ENCODE data around the gene MAP1LC3B2. TPM values are rescaled to one million over a fixed set of nuclear protein-coding genes. Genes with fewer than 3 reads are reported as not detected.
A peak's percentile ranks its signal among the peaks of the same experiment; 100 is the strongest.

MAP1LC3B2 gene
- total and polyA plus RNA-seq, 2 of the 8 experiments (the other 6 are each of a cell fraction or from before 2014, with no cell fraction given) = 0.39 to 1.5 TPM

GRCh38 chr12:116532986-116533342 lies 26.2 kb upstream of the MAP1LC3B2 start:
- POLR2A ChIA-PET (ENCODE audit: partially characterized antibody) = interaction anchor here (1.2 to 3.4 kb wide), 3 partner anchors 8 to 106 kb away, joined by 3 to 17 read pairs (median 16); no protein-coding TSS in a partner anchor
- H4K8ac ChIP-seq (ENCODE audit: extremely low read depth, insufficient read depth, low read length) = no peak overlapping the region
- no peaks in the 10 kb centered on the region for H3K79me1 ChIP-seq (ENCODE audit: low read depth, low read length)
- no peaks in the 10 kb centered on the region for H3K79me2 ChIP-seq (ENCODE audit: control insufficient read depth in 1 of 2, insufficient read depth in 2 of 2, low read length in 2 of 2)
- peak overlapping the region; percentile 61 to 98 for H3K4me2 ChIP-seq (ENCODE audit: insufficient read depth in 1 of 2, low read depth in 2 of 2, low read length in 2 of 2)
- H4K20me1 ChIP-seq (replicated peaks in 1 of 2; ENCODE audit: control insufficient read depth in 1 of 2, insufficient read depth in 2 of 2, low read length in 2 of 2) = no peaks in the 10 kb centered on the region
- H3K27ac ChIP-seq (ENCODE audit: low read depth, low read length) = no peak overlapping the region
- H3K4me1 ChIP-seq (replicated peaks in 1 of 4; ENCODE audit: control insufficient read depth in 3 of 4, insufficient read depth in 4 of 4, low read length in 3 of 4) = peaks cover 0 to 15% (median 10%) of the 10 kb centered on the region in 4 experiments; a peak in 6 of 7 replicates
- peak overlapping the region; percentile 95 for H2AFZ ChIP-seq (ENCODE audit: low read length)
- no peaks in the 10 kb centered on the region for H3K9me3 ChIP-seq (ENCODE audit: insufficient read depth in 2 of 2, low read depth in 1 of 2, low read length in 1 of 2)
- H2AK5ac ChIP-seq (ENCODE audit: low read depth, low read length) = no peak overlapping the region
- no peak overlapping the region for H2BK20ac ChIP-seq (ENCODE audit: low read length)
- H3K9ac ChIP-seq (replicated peaks in 1 of 4; ENCODE audit: extremely low read depth in 1 of 4, low read depth in 3 of 4, low read length in 3 of 4) = no peak overlapping the region
- TF ChIP-seq, protein P1, sequence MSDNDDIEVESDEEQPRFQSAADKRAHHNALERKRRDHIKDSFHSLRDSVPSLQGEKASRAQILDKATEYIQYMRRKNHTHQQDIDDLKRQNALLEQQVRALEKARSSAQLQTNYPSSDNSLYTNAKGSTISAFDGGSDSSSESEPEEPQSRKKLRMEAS (IDR thresholded peaks at IDR 0.05) = no peak
- TF ChIP-seq RNF2 (IDR thresholded peaks at IDR 0.05; ENCODE audit: borderline replicate concordance, low read depth, low read length, missing control alignments, poor library complexity, severe bottlenecking) = no peak
- TF ChIP-seq PHF8 (conservative IDR thresholded peaks at IDR 0.05; ENCODE audit: low read depth, low read length) = no peak
- TF ChIP-seq EZH2 (IDR thresholded peaks at IDR 0.05; ENCODE audit: low read depth, low read length, severe bottlenecking) = no peak
- no peak for TF ChIP-seq SP1 (IDR thresholded peaks at IDR 0.05; ENCODE audit: low read depth, low read length)
- TF ChIP-seq NANOG (IDR thresholded peaks at IDR 0.05; ENCODE audit: insufficient read depth, low read depth, low read length, poor library complexity, severe bottlenecking) = no peak
- no peak for TF ChIP-seq SAP30 (IDR thresholded peaks at IDR 0.05; ENCODE audit: insufficient read depth, insufficient replicate concordance, low read length)
- TF ChIP-seq FOSL1 (IDR thresholded peaks at IDR 0.05; ENCODE audit: insufficient read depth, low read depth, low read length) = no peak
- no peak for TF ChIP-seq SIX5 (IDR thresholded peaks at IDR 0.05; ENCODE audit: low read depth, low read length)
- no peak for TF ChIP-seq POLR2A (IDR thresholded peaks at IDR 0.05; ENCODE audit: control extremely low read depth in 1 of 2, low read depth in 2 of 2, low read length in 2 of 2)
- TF ChIP-seq SRF (IDR thresholded peaks at IDR 0.05; ENCODE audit: low read depth, low read length) = no peak
- TF ChIP-seq SP2 (IDR thresholded peaks at IDR 0.05; ENCODE audit: low read length) = no peak
- TF ChIP-seq NRF1 (IDR thresholded peaks at IDR 0.05; ENCODE audit: low read depth, low read length) = no peak
- peak overlapping the region; percentile 14; the same call in 1 of the 2 replicates for H3K18ac ChIP-seq (ENCODE audit: extremely low read depth, low read length)
- H3K4me3 ChIP-seq (ENCODE audit: extremely low read depth in 1 of 4, insufficient read depth in 2 of 4, low read depth in 3 of 4, low read length in 4 of 4) = peak overlapping the region in 3 of 4 experiments; percentile 17 to 84 (median 81); a peak in 5 of 8 replicates
- CTCF ChIA-PET (ENCODE audit: partially characterized antibody) = interaction anchor here (1.0 to 1.5 kb wide), 3 partner anchors 8 to 67 kb away, joined by 4 to 7 read pairs (median 4); no protein-coding TSS in a partner anchor
- H3K23ac ChIP-seq (ENCODE audit: insufficient read length) = no peak overlapping the region
- peak overlapping the region; percentile 10; the same call in 1 of the 2 replicates for H2BK15ac ChIP-seq (ENCODE audit: low read length)
- peaks cover 12% of the 10 kb centered on the region for H3K23me2 ChIP-seq (ENCODE audit: low read depth, low read length)
- H4K5ac ChIP-seq (ENCODE audit: insufficient read length, low read depth, low read length) = no peak overlapping the region
- no peak overlapping the region for H2BK5ac ChIP-seq (ENCODE audit: low read depth, low read length)
- peak overlapping the region; percentile 10 for H3K4ac ChIP-seq (replicated peaks; ENCODE audit: insufficient read length, low read depth, low read length)
- H2BK12ac ChIP-seq (ENCODE audit: low read depth, low read length) = peak overlapping the region; percentile 5; the same call in 1 of the 2 replicates
- DNase-seq (ENCODE audit: low read depth in 1 of 2, low spot score in 2 of 2) (no peak), FAIRE-seq (no peak)
- H3K14ac ChIP-seq (ENCODE audit: insufficient read length) = no peak overlapping the region
- H4K91ac ChIP-seq (replicated peaks; ENCODE audit: insufficient read length, low read length) = no peak overlapping the region
- H2BK120ac ChIP-seq (replicated peaks; ENCODE audit: low read depth, low read length) = no peak overlapping the region
- WGBS, 2 experiments (ENCODE audit: extremely low coverage in 1 of 2, insufficient coverage in 1 of 2, insufficient read length in 1 of 2, insufficient replicate concordance in 2 of 2, low coverage in 1 of 2, low lambda C conversion rate in 2 of 2, missing lambda C conversion rate in 1 of 2) = 11% methylated on average over 7 of the region's 11 CpGs; no CpG with 5 or more reads in 1 of the 2 experiments
- H3K56ac ChIP-seq (replicated peaks; ENCODE audit: insufficient read length, low read depth, low read length) = no peak overlapping the region
- H3K27me3 ChIP-seq (replicated peaks in 1 of 4; ENCODE audit: control insufficient read depth in 3 of 4, extremely low read depth in 1 of 4, insufficient read depth in 3 of 4, low read length in 3 of 4) = peaks cover 0 to 3% (median 0%) of the 10 kb centered on the region in 4 experiments; a peak in 4 of 7 replicates
- no peaks in the 10 kb centered on the region for H3K36me3 ChIP-seq (ENCODE audit: control insufficient read depth in 2 of 4, insufficient read depth in 4 of 4, low read length in 3 of 4)

Data from H1 (cell line).